GM13976 (cell line): Measurements from ENCODE around the gene SGCD.

Source experiments
- DNase-seq: peaks from one replicate; pipeline ENCODE4 v3.0.0; 2012; ENCODE audit warnings: low spot score
- in situ Hi-C: fragments of 300-500 bp; cut with MboI; formaldehyde crosslinking; loops from one replicate; pipeline ENCODE4 v1.12.0; 2022; ENCODE audit warnings: low sequenced_read_pairs, mixed read lengths, inconsistent platforms; ENCODE audit not compliant: unreplicated experiment
- TF ChIP-seq, protein P1 (sequence below): IDR thresholded peaks from 2 replicates; pipeline ENCODE4 v1.5.1; 2012; ENCODE audit warnings: borderline replicate concordance, mild to moderate bottlenecking; ENCODE audit not compliant: insufficient read depth; ENCODE audit errors: extremely low read depth, missing control alignments, control extremely low read depth

SGCD gene

GRCh38 chr5:156423597-156423996 is 96.6 kb downstream of the SGCD start:
- no peak for DNase-seq
- in situ Hi-C loops = no loop called here
- TF ChIP-seq, protein P1, sequence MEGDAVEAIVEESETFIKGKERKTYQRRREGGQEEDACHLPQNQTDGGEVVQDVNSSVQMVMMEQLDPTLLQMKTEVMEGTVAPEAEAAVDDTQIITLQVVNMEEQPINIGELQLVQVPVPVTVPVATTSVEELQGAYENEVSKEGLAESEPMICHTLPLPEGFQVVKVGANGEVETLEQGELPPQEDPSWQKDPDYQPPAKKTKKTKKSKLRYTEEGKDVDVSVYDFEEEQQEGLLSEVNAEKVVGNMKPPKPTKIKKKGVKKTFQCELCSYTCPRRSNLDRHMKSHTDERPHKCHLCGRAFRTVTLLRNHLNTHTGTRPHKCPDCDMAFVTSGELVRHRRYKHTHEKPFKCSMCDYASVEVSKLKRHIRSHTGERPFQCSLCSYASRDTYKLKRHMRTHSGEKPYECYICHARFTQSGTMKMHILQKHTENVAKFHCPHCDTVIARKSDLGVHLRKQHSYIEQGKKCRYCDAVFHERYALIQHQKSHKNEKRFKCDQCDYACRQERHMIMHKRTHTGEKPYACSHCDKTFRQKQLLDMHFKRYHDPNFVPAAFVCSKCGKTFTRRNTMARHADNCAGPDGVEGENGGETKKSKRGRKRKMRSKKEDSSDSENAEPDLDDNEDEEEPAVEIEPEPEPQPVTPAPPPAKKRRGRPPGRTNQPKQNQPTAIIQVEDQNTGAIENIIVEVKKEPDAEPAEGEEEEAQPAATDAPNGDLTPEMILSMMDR = no peak

DNA sequence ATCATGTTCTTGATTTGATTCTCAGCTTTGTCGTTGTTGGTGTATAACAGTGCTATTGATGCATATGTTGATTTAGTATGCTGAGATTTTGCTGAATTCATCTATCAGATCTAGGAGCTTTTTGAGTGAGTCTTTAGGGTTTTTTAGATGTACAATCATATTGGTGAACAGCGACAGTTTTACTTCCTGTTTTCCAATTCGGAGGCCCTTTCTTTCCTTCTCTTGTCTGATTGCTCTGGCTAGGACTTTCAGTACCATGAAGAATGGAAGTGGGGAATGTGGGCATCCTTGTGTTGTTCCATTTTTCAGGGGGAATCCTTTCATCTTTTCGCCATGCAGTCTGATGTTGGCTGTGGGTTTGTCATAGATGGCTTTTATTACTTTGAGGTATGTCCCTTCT is 100.4 kb downstream of the SGCD start:
- in situ Hi-C loops = no loop called here
- DNase-seq = no peak
- TF ChIP-seq, protein P1 = no peak

DNA sequence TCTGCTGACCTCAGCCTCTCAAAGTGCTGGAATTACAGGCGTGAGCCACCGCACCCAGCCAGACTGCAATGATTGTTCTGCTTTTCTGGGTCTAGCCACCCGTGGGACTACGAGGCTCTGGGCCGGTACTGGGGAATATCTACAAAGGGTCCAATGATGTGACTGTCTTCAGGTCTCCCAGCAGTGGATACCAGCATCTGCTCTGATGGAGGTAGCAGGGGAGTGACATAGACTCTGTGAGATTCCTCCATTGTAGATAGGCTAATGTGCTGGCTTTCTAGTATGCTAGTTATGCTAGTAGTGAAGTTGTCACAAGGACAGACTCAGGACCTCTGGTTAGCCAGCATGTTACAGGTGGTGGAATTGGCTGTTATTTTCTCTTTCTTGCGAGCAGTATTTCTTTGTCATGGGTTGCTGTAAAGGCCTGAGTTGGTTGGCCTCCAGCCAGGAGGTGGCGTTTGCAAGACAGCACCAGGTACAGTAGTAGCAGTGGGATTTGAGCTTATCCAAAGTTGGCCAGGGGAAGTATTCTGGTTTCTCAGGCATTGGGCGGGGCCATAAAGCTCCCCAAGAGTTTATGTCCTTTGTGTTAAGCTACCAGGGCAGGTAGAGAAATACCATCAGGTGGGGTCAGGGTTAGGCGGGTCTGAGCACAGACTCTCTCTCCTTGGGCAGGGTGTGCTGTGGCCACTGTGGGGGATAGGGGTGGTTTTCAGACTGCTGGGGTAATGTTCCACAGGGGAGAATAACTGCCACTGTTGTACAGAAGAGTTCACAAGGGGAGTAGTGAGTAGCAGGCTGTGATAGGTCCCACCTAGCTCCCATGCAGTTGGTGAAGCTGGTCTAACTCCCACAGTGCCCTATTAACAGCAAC is 105.2 kb downstream of the SGCD start:
- TF ChIP-seq, protein P1 = no peak
- DNase-seq = no peak
- in situ Hi-C loops = no loop called here

DNA sequence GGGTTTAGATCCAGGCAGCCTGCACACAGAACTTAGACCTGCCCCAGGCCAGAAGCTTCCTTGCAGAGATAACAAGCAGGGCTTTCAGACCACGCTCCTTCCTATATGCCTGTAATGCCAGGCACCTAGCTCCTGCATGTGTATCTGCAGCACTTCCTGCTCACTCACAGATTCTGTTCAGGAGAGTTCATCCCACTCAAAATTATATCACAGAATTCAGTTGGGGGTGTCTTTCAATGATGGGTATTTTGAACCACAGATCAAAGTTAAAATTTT is 105.8 kb downstream of the SGCD start:
- in situ Hi-C loops = no loop called here
- no peak for DNase-seq
- TF ChIP-seq, protein P1 = no peak

GRCh38 chr5:156434471-156434870 is 107.5 kb downstream of the SGCD start:
- in situ Hi-C loops = no loop called here
- TF ChIP-seq, protein P1 = no peak
- no peak for DNase-seq

GRCh38 chr5:156435101-156435500 is 108.1 kb downstream of the SGCD start:
- in situ Hi-C loops = no loop called here

More at GRCh38 chr5:156435101-156435500, 108.1 kb downstream of the SGCD start:
- TF ChIP-seq, protein P1 = no peak
- DNase-seq = no peak
